K562 (cell line): Measurements from ENCODE around the gene SIK3. TPM values are rescaled to one million over a fixed set of nuclear protein-coding genes. Genes with fewer than 3 reads are reported as not detected.

ENCODE experiments used
- ADNP ChIP-seq: fragments of 200-800 bp; sonication (Bioruptor generic); IDR thresholded peaks from 2 replicates; pipeline ENCODE4 v1.6.1; 2016; ENCODE audit warnings: missing genetic modification characterization, missing compliant biosample characterization
- BACH1 ChIP-seq: fragments of 200-800 bp; sonication (Bioruptor generic); IDR thresholded peaks from 2 replicates; pipeline ENCODE4 v1.6.1; 2016; ENCODE audit warnings: missing genetic modification characterization, missing compliant biosample characterization
- CEBPZ ChIP-seq: fragments of 150-350 bp; IDR thresholded peaks from 2 replicates; pipeline ENCODE4 v1.6.1; 2014; ENCODE audit warnings: low read depth, mild to moderate bottlenecking, low read length, borderline replicate concordance
- ELF1 ChIP-seq: fragments of 200-800 bp; sonication (Bioruptor generic); IDR thresholded peaks from 2 replicates; pipeline ENCODE4 v1.6.1; 2016; ENCODE audit warnings: missing genetic modification characterization, missing compliant biosample characterization
- FOXK2 ChIP-seq, 2 experiments: fragments of 450-650 bp; IDR thresholded peaks in 1 of 2; conservative IDR thresholded peaks in 1 of 2; 2 replicates each; pipeline ENCODE4 v1.6.1; 2016; ENCODE audit warnings: low read depth in 2 of 2, mild to moderate bottlenecking in 1 of 2
- FOXM1 ChIP-seq, 2 experiments: fragments of 450-650 bp in 1 of 2; sonication (generic) in 1 of 2; formaldehyde crosslinking in 1 of 2; IDR thresholded peaks; 2 replicates each; pipeline versions ENCODE4 v1.6.1 to v1.9.0; 2017 to 2022; ENCODE audit warnings: low read depth in 2 of 2, mild to moderate bottlenecking in 2 of 2, missing genetic modification reagents in 1 of 2, moderate library complexity in 1 of 2
- KLF16 ChIP-seq: IDR thresholded peaks from 2 replicates; pipeline ENCODE4 v1.6.1; 2016; ENCODE audit warnings: antibody characterized with exemption
- LEF1 ChIP-seq: fragments of 450-650 bp; IDR thresholded peaks from 2 replicates; pipeline ENCODE4 v1.6.1; 2016; ENCODE audit warnings: mild to moderate bottlenecking
- MEF2A ChIP-seq: IDR thresholded peaks from 2 replicates; pipeline ENCODE4 v1.6.1; 2011; ENCODE audit warnings: low read depth, mild to moderate bottlenecking, low read length, moderate library complexity; ENCODE audit not compliant: control insufficient read depth
- MTA2 ChIP-seq: fragments of 450-650 bp; IDR thresholded peaks from 2 replicates; pipeline ENCODE4 v1.6.1; 2016; ENCODE audit warnings: low read depth
- MXD1 ChIP-seq: fragments of 250-450 bp; sonication (Bioruptor Pico); IDR thresholded peaks from 2 replicates; pipeline ENCODE4 v1.8.0; 2021; ENCODE audit warnings: borderline replicate concordance, mild to moderate bottlenecking, moderate library complexity; ENCODE audit not compliant: poor library complexity, severe bottlenecking
- ZFP36 ChIP-seq: fragments of 150-350 bp; IDR thresholded peaks from 2 replicates; pipeline ENCODE4 v1.6.1; 2018; ENCODE audit warnings: low read length, low read depth; ENCODE audit not compliant: partially characterized antibody
- ZKSCAN3 ChIP-seq: fragments of 250-450 bp; sonication (Bioruptor Pico); IDR thresholded peaks from 2 replicates; pipeline ENCODE4 v1.4.0; 2020
- ZNF318 ChIP-seq, 2 experiments: fragments of 450-650 bp; IDR thresholded peaks; 2 replicates each; pipeline ENCODE4 v1.6.1; 2016; ENCODE audit warnings: mild to moderate bottlenecking in 2 of 2, borderline replicate concordance in 1 of 2, low read depth in 1 of 2, moderate library complexity in 1 of 2
- polyA plus RNA-seq, 8 experiments: library from polyadenylated mRNA; depleted of rRNA in 4 of 8; stranded (reverse) in 5 of 8; unstranded in 3 of 8; fragments of >200 nt; fragmentation: Nextera tagmentation in 2 of 8; fragmentation: Illumina TruSeq in 1 of 8; extraction: Ambion mirVana in 2 of 8; extraction: Trizol in 1 of 8; gene quantifications; 2 replicates each; pipeline versions ENCODE4 v1.2.1 to v1.2.3, GENCODE V29; 2011 to 2014; ENCODE audit warnings: inconsistent platforms in 1 of 8, missing spikeins in 1 of 8
- total RNA-seq, 7 experiments: library from RNA; depleted of rRNA in 6 of 7; stranded (reverse); fragments of >200 nt in 6 of 7; fragmentation: Illumina TruSeq in 2 of 7; extraction: Trizol in 2 of 7; gene quantifications; 2 replicates each; pipeline versions ENCODE4 v1.2.1 to v1.2.3, GENCODE V29; 2011 to 2021; ENCODE audit warnings: low replicate concordance in 1 of 7

Gene SIK3
- total and polyA plus RNA-seq, 9 of the 15 experiments (the other 6 are each of a cell fraction or from before 2014, with no cell fraction given): 1.6 to 21.6 (median 8.0) TPM

- TF ChIP-seq BACH1 (tag): no peak
- TF ChIP-seq KLF16: peak; percentile 51; the same call in 1 of the 2 replicates
- TF ChIP-seq ADNP: no peak
- TF ChIP-seq ZFP36: no peak
- peak in 1 of 2 experiments; percentile 24; a peak in 1 of 4 replicates for TF ChIP-seq ZNF318 (IDR thresholded peaks at IDR 0.05; ENCODE audit: borderline replicate concordance in 1 of 2, low read depth in 1 of 2)
- TF ChIP-seq MXD1 (CRISPR knock-in tag): no peak
- TF ChIP-seq ZKSCAN3 (CRISPR knock-in tag): no peak
- TF ChIP-seq MEF2A: 0 out of 2 replicates have a peak, but pooled peaks have one; percentile 36
- peak; percentile 8; the same call in 1 of the 2 replicates for TF ChIP-seq LEF1
- peak; percentile 78 for TF ChIP-seq MTA2
- TF ChIP-seq FOXK2 (conservative IDR thresholded peaks at IDR 0.05 in 1 of 2, IDR thresholded peaks at IDR 0.05 in 1 of 2; ENCODE audit: low read depth in 2 of 2): peak; percentile 78 to 79
- peak; percentile 57; the same call in 1 of the 2 replicates for TF ChIP-seq FOXM1 (IDR thresholded peaks at IDR 0.05; ENCODE audit: low read depth)
- TF ChIP-seq FOXM1 (CRISPR knock-in tag; IDR thresholded peaks at IDR 0.05; ENCODE audit: low read depth): no peak
- TF ChIP-seq ELF1 (tag): 0 out of 2 replicates have a peak, but pooled peaks have one; percentile 25
- TF ChIP-seq CEBPZ: no peak
These were observed 2.7 kb downstream of the SIK3 start (continued) for GRCh38 chr11:117095284-117096161.
